Suprapubic skin (tissue), 4 donors: Measurements from ENCODE around the gene KDM6B. TPM values are rescaled to one million over a fixed set of nuclear protein-coding genes. Genes with fewer than 3 reads are reported as not detected.
A peak's percentile ranks its signal among the peaks of the same experiment; 100 is the strongest.

ENCODE experiments used
- DNase-seq, 2 donors: peaks; one replicate each; pipeline ENCODE4 v3.0.0-alpha.2; 2019; ENCODE audit warnings: low spot score in 2 of 2
- H3K27ac ChIP-seq: fragments of 200-600 bp; sonication (generic); one replicate; pipeline ENCODE4 v1.5.1; 2019
- H3K27me3 ChIP-seq: fragments of 200-600 bp; sonication (generic); one replicate; pipeline ENCODE4 v1.5.1; 2019
- H3K36me3 ChIP-seq: fragments of 200-600 bp; sonication (generic); one replicate; pipeline ENCODE4 v1.5.1; 2019
- H3K4me1 ChIP-seq: fragments of 200-600 bp; sonication (generic); one replicate; pipeline ENCODE4 v1.5.1; 2019
- H3K4me3 ChIP-seq: fragments of 200-600 bp; sonication (generic); one replicate; pipeline ENCODE4 v1.5.1; 2019; ENCODE audit warnings: mild to moderate bottlenecking
- H3K9me3 ChIP-seq: fragments of 200-600 bp; sonication (generic); one replicate; pipeline ENCODE4 v1.5.1; 2019
- EP300 ChIP-seq: sonication (generic); formaldehyde crosslinking; IDR thresholded peaks from one replicate; pipeline ENCODE4 v1.6.1; 2017; ENCODE audit warnings: antibody characterized with exemption
- POLR2A ChIP-seq, 2 donors: fragments of 450-650 bp; IDR thresholded peaks; one replicate each; pipeline ENCODE4 v1.6.1; 2017; ENCODE audit warnings: antibody characterized with exemption in 2 of 2, mild to moderate bottlenecking in 2 of 2, moderate library complexity in 2 of 2
- POLR2AphosphoS5 ChIP-seq, 3 donors: sonication (generic); formaldehyde crosslinking; IDR thresholded peaks; one replicate each; pipeline ENCODE4 v1.6.1; 2017; ENCODE audit warnings: antibody characterized with exemption in 3 of 3
- WGBS: methylation state at CpG from one replicate; pipeline ENCODE4 v1.1.5; 2018; 5-methylcytosine and 5-hydroxymethylcytosine counted together
- total RNA-seq, 4 donors: library from RNA; depleted of rRNA; stranded (reverse); fragments of >200 nt; gene quantifications; one replicate each; pipeline ENCODE4 v1.1.0, GENCODE V29; 2016
- TF ChIP-seq, protein P1 (sequence below), 2 donors: fragments of 200-600 bp in 1 of 2; fragments of 450-650 bp in 1 of 2; sonication (generic) in 1 of 2; IDR thresholded peaks; one replicate each; pipeline ENCODE4 v1.5.1; 2016 to 2019; ENCODE audit warnings: antibody characterized with exemption in 2 of 2, mild to moderate bottlenecking in 1 of 2, moderate library complexity in 1 of 2

KDM6B gene
- total RNA-seq, result 10 to 100 TPM; 21.4 to 31.0 (median 26.7) TPM

- peak within 1 kb of the TSS; percentile 65 for H3K4me3 ChIP-seq
- H3K27ac ChIP-seq, result peak within 1 kb of the TSS; percentile 98
- no peaks in the 10 kb centered on the region for H3K27me3 ChIP-seq
- H3K4me1 ChIP-seq, result peaks cover 40% of the 10 kb centered on the region
- DNase-seq, result peak; percentile 97 to 98
- WGBS, result under 1% methylated on average over 36 of the region's 49 CpGs
- H3K36me3 ChIP-seq, result no peaks in the 10 kb centered on the region
- TF ChIP-seq POLR2AphosphoS5 (IDR thresholded peaks at IDR 0.05) (peak in 1 of 3 donors; percentile 1), EP300 (no peak), POLR2A (IDR thresholded peaks at IDR 0.05) (no peak)
- H3K9me3 ChIP-seq, result no peaks in the 10 kb centered on the region
Measured at GRCh38 chr17:7833795-7834541, at the start of gene KDM6B. KDM6B (plus strand) TSS chr17:7834217; CDS start chr17:7845555, 11,338 bp downstream.

GRCh38 chr17:7786866-7787265 is 47.2 kb upstream of the KDM6B start:
- DNase-seq, result no peak
- Histone ChIP-seq H3K36me3 (no peaks in the 10 kb centered on the region), H3K4me1 (no peaks in the 10 kb centered on the region), H3K27me3 (no peaks in the 10 kb centered on the region), H3K9me3 (no peaks in the 10 kb centered on the region), H3K4me3 (no peak overlapping the region), H3K27ac (no peak overlapping the region)
- 75% methylated on average over 21 of the region's 21 CpGs for WGBS
- TF ChIP-seq EP300 (no peak), POLR2A (IDR thresholded peaks at IDR 0.05) (no peak), POLR2AphosphoS5 (IDR thresholded peaks at IDR 0.05) (no peak)

GRCh38 chr17:7789131-7789530 is 44.9 kb upstream of the KDM6B start:
- no peaks in the 10 kb centered on the region for H3K27me3 ChIP-seq
- no peaks in the 10 kb centered on the region for H3K36me3 ChIP-seq
- H3K4me1 ChIP-seq, result no peaks in the 10 kb centered on the region
- H3K4me3 ChIP-seq, result no peak overlapping the region
- no peak for DNase-seq
- H3K27ac ChIP-seq, result no peak overlapping the region
- no peaks in the 10 kb centered on the region for H3K9me3 ChIP-seq
- 86% methylated on average over 9 of the region's 9 CpGs for WGBS
- TF ChIP-seq POLR2AphosphoS5 (IDR thresholded peaks at IDR 0.05) (no peak), POLR2A (IDR thresholded peaks at IDR 0.05) (no peak), EP300 (no peak)
- TF ChIP-seq, protein P1, sequence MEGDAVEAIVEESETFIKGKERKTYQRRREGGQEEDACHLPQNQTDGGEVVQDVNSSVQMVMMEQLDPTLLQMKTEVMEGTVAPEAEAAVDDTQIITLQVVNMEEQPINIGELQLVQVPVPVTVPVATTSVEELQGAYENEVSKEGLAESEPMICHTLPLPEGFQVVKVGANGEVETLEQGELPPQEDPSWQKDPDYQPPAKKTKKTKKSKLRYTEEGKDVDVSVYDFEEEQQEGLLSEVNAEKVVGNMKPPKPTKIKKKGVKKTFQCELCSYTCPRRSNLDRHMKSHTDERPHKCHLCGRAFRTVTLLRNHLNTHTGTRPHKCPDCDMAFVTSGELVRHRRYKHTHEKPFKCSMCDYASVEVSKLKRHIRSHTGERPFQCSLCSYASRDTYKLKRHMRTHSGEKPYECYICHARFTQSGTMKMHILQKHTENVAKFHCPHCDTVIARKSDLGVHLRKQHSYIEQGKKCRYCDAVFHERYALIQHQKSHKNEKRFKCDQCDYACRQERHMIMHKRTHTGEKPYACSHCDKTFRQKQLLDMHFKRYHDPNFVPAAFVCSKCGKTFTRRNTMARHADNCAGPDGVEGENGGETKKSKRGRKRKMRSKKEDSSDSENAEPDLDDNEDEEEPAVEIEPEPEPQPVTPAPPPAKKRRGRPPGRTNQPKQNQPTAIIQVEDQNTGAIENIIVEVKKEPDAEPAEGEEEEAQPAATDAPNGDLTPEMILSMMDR (IDR thresholded peaks at IDR 0.05), result no peak

DNA sequence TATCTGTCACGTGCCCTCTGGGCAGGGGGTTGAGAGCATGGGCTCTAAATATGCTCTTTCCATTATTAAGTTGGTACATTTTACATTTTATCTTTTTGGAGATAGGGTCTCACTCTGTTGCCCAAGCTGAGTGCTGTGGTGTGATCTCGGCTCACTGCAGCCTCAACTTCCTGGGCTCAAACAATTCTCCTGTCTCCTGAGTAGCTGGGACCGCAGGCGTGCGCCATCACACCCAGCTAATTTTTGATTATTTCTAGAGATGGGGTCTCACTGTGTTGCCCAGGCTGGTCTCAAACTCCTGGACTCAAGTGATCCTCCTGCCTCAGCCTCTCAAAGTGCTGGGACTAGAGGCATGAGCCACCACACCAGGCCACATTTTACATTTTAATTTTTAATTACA is 43.9 kb upstream of the KDM6B start:
- TF ChIP-seq POLR2AphosphoS5 (IDR thresholded peaks at IDR 0.05), result no peak
- TF ChIP-seq, protein P1 (IDR thresholded peaks at IDR 0.05), result no peak
- no peaks in the 10 kb centered on the region for H3K4me1 ChIP-seq
- no peak for DNase-seq
- no peaks in the 10 kb centered on the region for H3K9me3 ChIP-seq
- no peaks in the 10 kb centered on the region for H3K36me3 ChIP-seq
- H3K4me3 ChIP-seq, result no peak overlapping the region
- H3K27me3 ChIP-seq, result peaks cover 2% of the 10 kb centered on the region
- 93% methylated on average over 5 of the region's 5 CpGs for WGBS
- no peak overlapping the region for H3K27ac ChIP-seq

DNA sequence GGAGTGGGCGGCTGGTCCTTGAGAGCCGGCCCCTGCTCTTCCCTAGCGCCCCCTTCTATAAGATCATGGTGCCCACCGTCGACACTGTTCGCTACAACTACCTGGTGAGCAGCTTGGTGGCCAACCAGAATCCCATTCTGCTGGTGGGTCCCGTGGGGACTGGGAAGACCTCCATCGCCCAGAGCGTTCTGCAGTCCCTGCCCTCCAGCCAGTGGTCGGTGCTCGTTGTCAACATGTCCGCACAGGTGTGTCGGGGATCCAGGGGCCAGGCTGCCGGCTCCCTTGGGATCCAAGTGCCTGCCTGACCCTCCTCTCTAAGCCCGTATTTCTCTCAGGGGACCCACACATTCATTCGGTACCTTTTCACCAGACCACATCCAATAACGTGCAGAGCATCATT is 41.4 kb upstream of the KDM6B start:
- WGBS, result 94% methylated on average over 17 of the region's 17 CpGs
- TF ChIP-seq POLR2AphosphoS5 (IDR thresholded peaks at IDR 0.05) (no peak), EP300 (no peak), POLR2A (IDR thresholded peaks at IDR 0.05) (no peak)
- TF ChIP-seq, protein P1 (IDR thresholded peaks at IDR 0.05), result no peak
- Histone ChIP-seq H3K36me3 (no peaks in the 10 kb centered on the region), H3K9me3 (no peaks in the 10 kb centered on the region), H3K4me3 (no peak overlapping the region), H3K27ac (no peak overlapping the region), H3K4me1 (no peaks in the 10 kb centered on the region), H3K27me3 (peaks cover 2% of the 10 kb centered on the region)
- DNase-seq, result no peak

- TF ChIP-seq POLR2AphosphoS5 (IDR thresholded peaks at IDR 0.05), result no peak
- no peak for TF ChIP-seq POLR2A (IDR thresholded peaks at IDR 0.05)
- TF ChIP-seq EP300, result no peak
- TF ChIP-seq, protein P1 (IDR thresholded peaks at IDR 0.05), result no peak
- 66% methylated on average over 19 of the region's 19 CpGs for WGBS
Measured at GRCh38 chr17:7794075-7794663, 39.8 kb upstream of the KDM6B start.

More at GRCh38 chr17:7794075-7794663, 39.8 kb upstream of the KDM6B start:
- DNase-seq, result no peak
- Histone ChIP-seq H3K36me3 (no peaks in the 10 kb centered on the region), H3K27me3 (peaks cover 2% of the 10 kb centered on the region), H3K27ac (no peak overlapping the region), H3K4me1 (no peaks in the 10 kb centered on the region), H3K9me3 (no peaks in the 10 kb centered on the region), H3K4me3 (no peak overlapping the region)
